Measurements from ENCODE around the gene OTOGL.

Gene OTOGL

GRCh38 chr12:80165746-80166145, 66.4 kb downstream of the OTOGL start:
- TF ChIP-seq CTCF (IDR thresholded peaks at IDR 0.05), result no peak
- Histone ChIP-seq H3K27me3 (no peaks in the 10 kb centered on the region), H3K27ac (no peak overlapping the region), H3K36me3 (no peaks in the 10 kb centered on the region), H3K4me3 (no peak overlapping the region), H3K4me1 (no peaks in the 10 kb centered on the region), H3K9me3 (no peaks in the 10 kb centered on the region)
- intact Hi-C loops (cut with DNase I; ENCODE audit: low total_unique reads), result no loop called here
- no peak for DNase-seq

DNA sequence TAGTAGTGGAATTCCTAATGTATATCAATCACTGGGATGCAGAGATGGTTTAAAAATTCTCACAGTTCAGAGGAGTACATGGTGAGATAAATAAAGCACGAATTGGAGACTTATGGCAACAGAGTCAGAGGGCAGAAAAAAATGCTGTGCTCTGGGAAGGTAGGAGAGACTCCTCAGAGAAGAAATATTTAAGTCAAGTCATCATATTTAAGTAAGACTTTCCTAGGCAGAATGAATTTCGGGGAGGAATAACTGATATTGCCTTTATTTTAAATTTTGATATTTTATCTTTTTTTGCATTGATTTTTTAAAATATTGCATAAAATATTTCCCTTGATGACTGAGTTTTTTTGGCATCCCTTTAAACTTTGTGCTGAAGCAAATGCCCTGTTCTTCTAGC, 67.4 kb downstream of the OTOGL start:
- Histone ChIP-seq H3K27ac (no peak overlapping the region), H3K4me1 (no peaks in the 10 kb centered on the region), H3K27me3 (no peaks in the 10 kb centered on the region), H3K9me3 (no peaks in the 10 kb centered on the region), H3K36me3 (no peaks in the 10 kb centered on the region), H3K4me3 (no peak overlapping the region)
- TF ChIP-seq CTCF (IDR thresholded peaks at IDR 0.05), result no peak
- intact Hi-C loops (cut with DNase I; ENCODE audit: low total_unique reads), result no loop called here
- no peak for DNase-seq

- Histone ChIP-seq H3K27me3 (no peaks in the 10 kb centered on the region), H3K36me3 (no peaks in the 10 kb centered on the region), H3K27ac (no peak overlapping the region), H3K4me1 (no peaks in the 10 kb centered on the region), H3K9me3 (no peaks in the 10 kb centered on the region), H3K4me3 (no peak overlapping the region)
- no peak for TF ChIP-seq CTCF (IDR thresholded peaks at IDR 0.05)
- DNase-seq, result no peak
- intact Hi-C loops (cut with DNase I; ENCODE audit: low total_unique reads), result no loop called here
Measured at GRCh38 chr12:80168936-80169335, 69.6 kb downstream of the OTOGL start.

DNA sequence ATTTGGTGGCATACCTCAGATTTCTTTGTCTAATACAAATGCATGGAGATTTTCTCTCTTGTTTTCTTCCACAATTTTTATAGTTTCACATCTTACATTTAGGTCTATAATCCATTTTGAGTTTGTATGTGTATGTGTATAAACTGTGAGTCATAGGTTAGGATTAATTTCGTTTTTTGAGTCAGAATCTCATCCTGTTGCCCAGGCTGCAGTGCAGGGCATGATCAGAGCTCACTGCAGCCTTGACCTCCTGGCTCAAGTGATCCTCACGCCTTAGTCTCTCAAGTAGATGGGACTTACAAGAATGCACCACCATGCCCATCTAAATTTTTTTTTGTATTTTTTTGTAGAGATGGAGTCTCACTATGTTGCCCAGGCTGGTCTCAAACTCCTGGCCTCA, 71.6 kb downstream of the OTOGL start:
- Histone ChIP-seq H3K9me3 (no peaks in the 10 kb centered on the region), H3K27me3 (no peaks in the 10 kb centered on the region), H3K4me3 (no peak overlapping the region), H3K36me3 (no peaks in the 10 kb centered on the region), H3K27ac (no peak overlapping the region), H3K4me1 (no peaks in the 10 kb centered on the region)
- no peak for DNase-seq
- TF ChIP-seq CTCF (IDR thresholded peaks at IDR 0.05), result no peak
- intact Hi-C loops (cut with DNase I; ENCODE audit: low total_unique reads), result no loop called here

- H3K4me1 ChIP-seq, result no peaks in the 10 kb centered on the region
- H3K27me3 ChIP-seq, result no peaks in the 10 kb centered on the region
- H3K4me3 ChIP-seq, result no peak overlapping the region
- no peak overlapping the region for H3K27ac ChIP-seq
- TF ChIP-seq CTCF (IDR thresholded peaks at IDR 0.05), result no peak
- DNase-seq, result no peak
- no peaks in the 10 kb centered on the region for H3K36me3 ChIP-seq
- no peaks in the 10 kb centered on the region for H3K9me3 ChIP-seq
- intact Hi-C loops (cut with DNase I; ENCODE audit: low total_unique reads), result no loop called here
Measured at GRCh38 chr12:80173083-80173864, 73.9 kb downstream of the OTOGL start.

Data from tibial artery (tissue), 4 donors.